Neural cell (in vitro differentiated cells): ENCODE results near the gene SUGCT. TPM values are rescaled to one million over a fixed set of nuclear protein-coding genes. Genes with fewer than 3 reads are reported as not detected.

Source experiments
- H2AFZ ChIP-seq: fragments of 200-600, 300-800 bp; sonication (generic), shearing (Covaris generic); 2 replicates; pipeline ENCODE4 v1.6.0; 2014; ENCODE audit warnings: low read depth, mild to moderate bottlenecking, antibody characterized with exemption, low read length, moderate library complexity
- H3F3A ChIP-seq: fragments of 200-600 bp; shearing (Covaris generic); 2 replicates; pipeline ENCODE4 v1.6.1; 2016; ENCODE audit warnings: mild to moderate bottlenecking, moderate library complexity, mixed read lengths, antibody characterized with exemption, low read length; ENCODE audit not compliant: insufficient read depth, poor library complexity, severe bottlenecking
- H3K27ac ChIP-seq: fragments of 200-600, 300-800 bp; sonication (generic), shearing (Covaris generic); 2 replicates; pipeline ENCODE4 v1.5.1; 2014; ENCODE audit warnings: mild to moderate bottlenecking, low read length, moderate library complexity
- H3K27me3 ChIP-seq: fragments of 300-800, 200-600 bp; sonication (generic), shearing (Covaris generic); 2 replicates; pipeline ENCODE4 v1.6.0; 2014; ENCODE audit warnings: mild to moderate bottlenecking, low read depth, low read length, moderate library complexity; ENCODE audit not compliant: insufficient read depth
- H3K36me3 ChIP-seq: fragments of 300-800, 200-600 bp; sonication (generic), shearing (Covaris generic); 2 replicates; pipeline ENCODE4 v1.5.1; 2014; ENCODE audit warnings: mild to moderate bottlenecking, antibody characterized with exemption, low read length, moderate library complexity; ENCODE audit not compliant: insufficient read depth
- H3K4me2 ChIP-seq: fragments of 300-800, 200-600 bp; sonication (generic), shearing (Covaris generic); 2 replicates; pipeline ENCODE4 v1.6.0; 2014; ENCODE audit warnings: mild to moderate bottlenecking, low read length
- H3K4me3 ChIP-seq: fragments of 300-800, 200-600 bp; sonication (generic), shearing (Covaris generic); 2 replicates; pipeline ENCODE4 v1.5.1; 2014; ENCODE audit warnings: mild to moderate bottlenecking, low read length, moderate library complexity
- H3K79me2 ChIP-seq: fragments of 200-600 bp; shearing (Covaris generic); replicated peaks from 2 replicates; pipeline ENCODE4 v1.6.0; 2014; ENCODE audit warnings: mild to moderate bottlenecking, low read length, moderate library complexity; ENCODE audit not compliant: insufficient read depth
- H3K9ac ChIP-seq: fragments of 300-800, 200-600 bp; sonication (generic), shearing (Covaris generic); 2 replicates; pipeline ENCODE4 v1.6.1; 2016; ENCODE audit warnings: mild to moderate bottlenecking, low read length, mixed read lengths
- H3K9me2 ChIP-seq: fragments of 200-600 bp; shearing (Covaris generic); 2 replicates; pipeline ENCODE4 v1.6.1; 2016; ENCODE audit warnings: mild to moderate bottlenecking, low read length, mixed read lengths; ENCODE audit not compliant: insufficient read depth
- H3K9me3 ChIP-seq: fragments of 200-600, 300-800 bp; sonication (generic), shearing (Covaris generic); 2 replicates; pipeline ENCODE4 v1.6.1; 2016; ENCODE audit warnings: mild to moderate bottlenecking, mixed run types, low read length, moderate library complexity, mixed read lengths
- H4K20me1 ChIP-seq: fragments of 200-600 bp; shearing (Covaris generic); 2 replicates; pipeline ENCODE4 v1.6.1; 2016; ENCODE audit warnings: mild to moderate bottlenecking, mixed run types; ENCODE audit not compliant: insufficient read depth
- CTCF ChIP-seq: fragments of 450-650 bp; IDR thresholded peaks from 2 replicates; pipeline ENCODE4 v1.5.1; 2014; ENCODE audit warnings: antibody characterized with exemption, mild to moderate bottlenecking, moderate library complexity; ENCODE audit not compliant: poor library complexity, severe bottlenecking
- EP300 ChIP-seq: fragments of 450-650 bp; conservative IDR thresholded peaks from 2 replicates; pipeline ENCODE4 v1.6.1; 2014; ENCODE audit warnings: antibody characterized with exemption, mild to moderate bottlenecking, moderate library complexity; ENCODE audit not compliant: poor library complexity, severe bottlenecking
- EZH2 ChIP-seq: fragments of 200-600, 300-800 bp; shearing (Covaris generic), sonication (generic); IDR thresholded peaks from 2 replicates; pipeline ENCODE4 v1.6.1; 2014; ENCODE audit warnings: antibody characterized with exemption, low read length, borderline replicate concordance, mild to moderate bottlenecking; ENCODE audit not compliant: insufficient read depth, poor library complexity, severe bottlenecking
- MXI1 ChIP-seq: fragments of 450-650 bp; conservative IDR thresholded peaks from 2 replicates; pipeline ENCODE4 v1.6.1; 2014; ENCODE audit warnings: antibody characterized with exemption, mild to moderate bottlenecking; ENCODE audit not compliant: poor library complexity, severe bottlenecking
- POLR2AphosphoS5 ChIP-seq: IDR thresholded peaks from 2 replicates; pipeline ENCODE4 v1.6.1; 2012
- RAD21 ChIP-seq: fragments of 450-650 bp; conservative IDR thresholded peaks from 2 replicates; pipeline ENCODE4 v1.6.1; 2014; ENCODE audit warnings: antibody characterized with exemption, mild to moderate bottlenecking, moderate library complexity
- REST ChIP-seq: IDR thresholded peaks from 2 replicates; pipeline ENCODE4 v1.6.1; 2012; ENCODE audit warnings: borderline replicate concordance
- SMC3 ChIP-seq: fragments of 450-650 bp; conservative IDR thresholded peaks from 2 replicates; pipeline ENCODE4 v1.6.1; 2014; ENCODE audit warnings: antibody characterized with exemption, mild to moderate bottlenecking, moderate library complexity; ENCODE audit not compliant: poor library complexity
- TAF1 ChIP-seq: IDR thresholded peaks from 2 replicates; pipeline ENCODE4 v1.6.1; 2012; ENCODE audit warnings: low read depth
- polyA plus RNA-seq: library from polyadenylated mRNA; depleted of rRNA; stranded (reverse); fragments of >200 nt; gene quantifications from 2 replicates; pipeline ENCODE4 v1.2.3, GENCODE V29; 2014

Gene SUGCT
- polyA plus RNA-seq, 1 donor from 2014 or later: not detected

- TF ChIP-seq EP300 (no peak), SMC3 (no peak), TAF1 (no peak), CTCF (no peak), POLR2AphosphoS5 (no peak), RAD21 (no peak), MXI1 (no peak), EZH2 (no peak), REST (no peak)
These were observed 630.8 kb downstream of the SUGCT start for GRCh38 chr7:40765639-40766038.

DNA sequence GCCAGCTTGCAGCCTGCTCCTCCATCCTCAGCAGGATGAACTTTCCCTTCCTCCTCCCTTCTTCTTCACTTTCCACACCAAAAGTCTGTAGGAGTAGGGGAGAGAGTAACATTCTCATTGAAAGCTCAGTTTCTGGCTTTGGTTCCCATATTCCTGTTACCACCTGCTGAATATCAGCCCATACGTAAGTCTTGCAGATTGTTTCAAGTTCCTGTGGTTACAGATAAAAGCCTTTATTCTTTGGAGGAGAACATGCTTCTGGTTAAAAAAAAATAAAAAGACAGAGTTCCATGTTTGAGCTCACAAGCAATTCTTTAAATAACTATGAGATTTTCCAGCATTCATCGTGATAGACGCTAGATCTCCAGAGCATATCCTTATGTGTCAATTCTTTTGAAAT is 637.3 kb downstream of the SUGCT start:
- Histone ChIP-seq H3K9me2 (no peaks in the 10 kb centered on the region), H3K27me3 (no peaks in the 10 kb centered on the region), H3K36me3 (no peaks in the 10 kb centered on the region), H3K79me2 (no peaks in the 10 kb centered on the region), H3K4me2 (no peak overlapping the region), H3K27ac (no peak overlapping the region), H3K4me3 (no peak overlapping the region), H4K20me1 (no peaks in the 10 kb centered on the region), H2AFZ (no peak overlapping the region), H3K9me3 (no peaks in the 10 kb centered on the region), H3F3A (no peaks in the 10 kb centered on the region), H3K9ac (no peak overlapping the region)
- TF ChIP-seq SMC3 (no peak), POLR2AphosphoS5 (no peak)

More at GRCh38 chr7:40765639-40766038, 630.8 kb downstream of the SUGCT start:
- Histone ChIP-seq H3K27ac (no peak overlapping the region), H3K79me2 (no peaks in the 10 kb centered on the region), H4K20me1 (no peaks in the 10 kb centered on the region), H3K36me3 (no peaks in the 10 kb centered on the region), H3K9me3 (no peaks in the 10 kb centered on the region), H3K4me3 (no peak overlapping the region), H2AFZ (no peak overlapping the region), H3K9ac (no peak overlapping the region), H3K9me2 (no peaks in the 10 kb centered on the region), H3F3A (no peaks in the 10 kb centered on the region), H3K27me3 (no peaks in the 10 kb centered on the region), H3K4me2 (no peak overlapping the region)

GRCh38 chr7:40773656-40774055 is 638.9 kb downstream of the SUGCT start:
- Histone ChIP-seq H3K36me3 (no peaks in the 10 kb centered on the region), H3K9me2 (no peaks in the 10 kb centered on the region), H3F3A (no peaks in the 10 kb centered on the region), H3K4me2 (no peak overlapping the region), H3K4me3 (no peak overlapping the region), H3K79me2 (no peaks in the 10 kb centered on the region), H3K27me3 (no peaks in the 10 kb centered on the region), H3K9ac (no peak overlapping the region), H3K27ac (no peak overlapping the region), H3K9me3 (no peaks in the 10 kb centered on the region), H2AFZ (no peak overlapping the region), H4K20me1 (no peaks in the 10 kb centered on the region)
- TF ChIP-seq MXI1 (no peak), SMC3 (no peak), RAD21 (no peak), EP300 (no peak), REST (no peak), CTCF (no peak), TAF1 (no peak), POLR2AphosphoS5 (no peak), EZH2 (no peak)
